D721Med (cell line): Measurements from ENCODE around the gene CD99L2.

Experiments
- DNase-seq: peaks from one replicate; pipeline ENCODE4 v3.0.0; 2011; ENCODE audit warnings: low spot score; ENCODE audit not compliant: insufficient read length
- FAIRE-seq: peaks from 2 replicates; lab custom pipeline; 2011; peaks lifted over from hg19 to GRCh38; lab: Jason Lieb, UNC
- CTCF ChIP-seq: IDR thresholded peaks from 2 replicates; pipeline ENCODE4 v1.5.1; 2012; ENCODE audit warnings: mild to moderate bottlenecking, control low read depth; ENCODE audit not compliant: insufficient read depth; ENCODE audit errors: missing control alignments

CD99L2 gene, protein sequence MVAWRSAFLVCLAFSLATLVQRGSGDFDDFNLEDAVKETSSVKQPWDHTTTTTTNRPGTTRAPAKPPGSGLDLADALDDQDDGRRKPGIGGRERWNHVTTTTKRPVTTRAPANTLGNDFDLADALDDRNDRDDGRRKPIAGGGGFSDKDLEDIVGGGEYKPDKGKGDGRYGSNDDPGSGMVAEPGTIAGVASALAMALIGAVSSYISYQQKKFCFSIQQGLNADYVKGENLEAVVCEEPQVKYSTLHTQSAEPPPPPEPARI

DNA sequence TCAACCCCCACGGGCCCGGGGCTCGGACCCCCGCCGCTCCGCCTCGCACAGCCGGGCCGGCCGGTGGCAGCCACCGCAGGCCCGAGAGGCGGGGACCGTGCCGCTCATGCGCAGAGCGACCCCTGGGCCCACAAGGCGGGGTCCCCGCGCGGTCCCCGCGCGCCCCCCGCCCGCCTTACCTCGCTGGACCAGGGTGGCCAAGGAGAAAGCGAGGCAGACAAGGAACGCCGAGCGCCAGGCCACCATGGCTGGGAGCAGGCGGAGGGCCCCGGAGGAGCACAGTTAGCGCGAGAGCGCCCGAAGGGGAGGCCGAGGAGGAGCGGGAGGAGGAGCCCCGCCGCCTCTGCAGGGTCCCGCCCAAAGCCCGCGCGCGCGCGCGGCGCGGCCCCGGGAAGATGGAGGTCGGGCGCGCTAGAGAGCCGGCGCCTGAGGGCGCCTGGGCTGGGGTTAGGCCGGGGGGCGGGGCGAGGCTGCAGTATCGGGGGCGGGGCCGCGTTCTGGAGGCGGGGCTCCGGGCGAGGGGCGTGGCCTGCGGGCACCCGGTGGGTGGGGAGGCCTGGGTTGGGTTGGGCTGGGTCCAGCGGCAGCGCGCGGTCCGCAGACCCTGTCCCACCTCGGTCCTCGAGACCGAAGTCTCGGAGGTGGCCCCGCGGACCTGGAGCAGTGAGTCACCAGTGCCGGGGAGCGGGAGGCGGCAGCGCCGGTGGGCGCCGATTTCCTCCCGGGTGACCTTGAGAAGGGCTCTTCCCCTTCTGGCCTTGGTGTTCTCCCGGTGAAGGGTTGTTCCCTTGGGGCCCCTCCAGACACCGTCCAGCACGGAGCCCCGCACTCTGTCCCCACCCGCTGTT, at the start of gene CD99L2:
TSS of gene CD99L2 (minus strand) at position 326 of the 848 bp plus-strand sequence. CDS start at position 246, 80 bp downstream.
- no peak for TF ChIP-seq CTCF
- DNase-seq (peak; percentile 40), FAIRE-seq (no peak)

DNA sequence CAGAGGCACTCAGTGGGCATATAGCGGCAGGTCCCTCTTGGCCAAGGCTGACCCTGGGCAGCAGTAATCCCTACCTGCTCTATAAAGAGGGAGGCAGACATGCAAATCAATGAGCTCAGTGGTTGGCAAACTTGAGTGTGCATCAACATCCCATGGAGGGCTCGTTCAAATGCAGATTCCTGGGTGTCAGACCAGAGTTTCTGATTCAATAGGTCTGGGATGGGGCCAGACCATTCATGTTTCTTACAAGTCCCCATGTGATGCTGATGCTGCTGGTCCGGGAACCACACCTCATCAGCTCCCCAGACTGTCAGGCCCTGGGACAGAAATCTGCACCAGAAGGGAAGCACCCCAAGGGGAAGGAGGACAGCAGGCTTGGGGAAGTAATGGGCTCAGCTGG, 45.8 kb upstream of the CD99L2 start:
- FAIRE-seq: no peak

DNA sequence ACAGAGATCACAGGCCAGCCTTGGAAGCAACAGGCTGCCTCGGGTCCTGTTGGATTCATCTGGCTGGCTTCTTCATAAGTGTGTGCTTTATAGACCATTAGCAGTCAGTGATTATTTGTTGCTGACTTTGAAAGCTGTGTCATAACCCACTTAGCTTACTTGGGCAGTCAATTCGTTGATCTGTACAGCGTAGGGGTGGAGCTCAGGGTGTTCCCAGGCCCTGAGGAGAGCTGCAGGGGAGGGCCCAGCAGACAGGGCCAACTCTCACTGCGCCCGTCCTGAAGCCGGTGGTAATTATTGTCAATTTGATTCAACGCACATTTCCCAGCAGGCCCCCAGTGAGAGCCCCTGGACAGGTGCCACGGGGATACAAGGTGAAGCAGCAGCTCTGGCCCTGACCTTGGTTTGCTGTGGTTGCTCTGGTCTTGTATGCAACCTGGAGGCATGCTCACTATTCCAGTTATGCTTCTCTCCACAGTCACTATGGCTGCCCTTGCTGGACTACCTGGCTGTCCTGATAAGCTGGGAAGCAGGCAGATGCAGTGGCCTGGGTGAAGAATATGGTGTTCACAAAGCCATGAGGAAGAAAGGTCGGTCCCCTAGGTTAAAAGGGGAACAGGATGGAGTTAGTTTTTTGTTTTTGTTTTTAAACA, 44.6 kb upstream of the CD99L2 start:
- FAIRE-seq (no peak), DNase-seq (no peak)
- TF ChIP-seq CTCF: no peak

More for the DNA sequence above, 45.8 kb upstream of the CD99L2 start:
- no peak for TF ChIP-seq CTCF
- DNase-seq: no peak

DNA sequence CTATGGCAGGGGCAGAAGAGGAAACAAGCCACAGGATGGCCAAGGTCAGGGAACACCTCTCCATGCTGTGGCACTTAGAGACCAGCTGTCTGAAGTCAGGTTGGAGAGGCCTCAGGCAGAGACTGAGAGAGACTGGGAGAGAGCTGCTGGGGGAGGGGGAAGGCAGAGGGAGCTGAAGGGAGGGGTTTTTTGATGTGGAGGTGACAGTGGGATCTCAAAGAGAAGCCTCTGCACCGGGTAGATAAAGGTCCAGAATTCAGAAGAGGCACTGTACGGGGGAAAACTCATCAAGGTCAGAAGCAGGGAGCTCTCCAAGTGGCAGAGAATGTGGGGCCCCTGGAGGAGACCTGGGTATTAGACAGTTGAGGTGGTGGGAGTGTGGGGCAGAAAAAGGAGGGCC, 43.1 kb upstream of the CD99L2 start:
- FAIRE-seq: no peak
- no peak for TF ChIP-seq CTCF

DNA sequence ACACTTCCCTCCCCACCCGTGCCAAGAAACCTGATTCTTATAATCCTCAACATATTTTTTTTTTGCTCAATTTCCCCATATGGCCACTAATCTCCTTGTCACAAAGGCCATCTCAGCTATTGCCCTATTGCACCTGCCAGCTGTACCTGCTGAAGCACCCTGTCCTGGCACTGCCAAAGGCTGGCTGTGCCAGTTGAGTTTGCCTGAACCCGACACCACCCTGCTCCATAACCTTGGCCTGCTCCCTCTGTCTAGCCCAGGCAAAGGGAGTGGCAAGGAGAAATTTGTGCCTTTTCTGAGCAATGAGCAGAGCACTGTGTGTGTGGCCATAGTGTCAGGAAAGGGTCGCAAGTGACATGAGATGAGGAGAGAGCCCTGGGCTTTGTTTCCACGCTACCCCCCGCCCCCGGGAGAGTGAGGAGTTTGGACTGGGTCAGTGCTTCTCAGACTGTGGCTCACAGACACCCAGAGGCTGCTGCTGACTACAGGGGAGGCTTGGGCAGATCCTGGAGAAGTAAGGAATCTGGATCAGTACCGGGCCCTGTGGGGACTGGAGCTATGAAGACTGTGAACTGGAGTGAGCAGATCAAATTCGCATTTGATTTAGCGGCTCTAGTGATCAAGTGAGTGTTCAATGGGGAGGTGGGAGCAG, 42.5 kb upstream of the CD99L2 start:
- FAIRE-seq: no peak
- DNase-seq: no peak
- TF ChIP-seq CTCF: no peak

More for the DNA sequence above, 43.1 kb upstream of the CD99L2 start:
- no peak for DNase-seq

DNA sequence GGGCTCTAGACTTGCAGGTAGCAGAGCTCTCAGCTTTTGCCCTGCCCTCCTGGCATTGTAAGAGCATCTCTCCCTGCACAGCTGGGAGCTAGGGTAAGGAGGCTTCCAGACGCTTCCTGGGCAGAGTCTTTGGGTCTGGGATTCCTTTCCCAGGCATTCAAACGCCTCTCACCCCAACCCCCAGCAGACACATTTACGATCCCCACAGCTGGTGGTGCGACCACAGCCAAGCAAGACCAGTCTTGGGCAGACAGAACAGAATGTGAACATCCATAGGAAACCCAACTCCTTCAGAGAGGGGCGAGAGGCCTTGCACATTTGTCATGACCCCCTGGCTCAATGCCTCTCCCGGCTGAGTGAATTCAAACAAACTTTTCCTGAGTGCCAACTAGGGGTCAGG, 38.1 kb upstream of the CD99L2 start:
- FAIRE-seq: no peak
- no peak for TF ChIP-seq CTCF
- DNase-seq: no peak
